ENCODE measurements around the gene UXS1. TPM values are rescaled to one million over a fixed set of nuclear protein-coding genes. Genes with fewer than 3 reads are reported as not detected.

Gene UXS1
- polyA plus RNA-seq, 1 of the 3 experiments (the other 2 are of a cell fraction) = 55.9 TPM

GRCh38 chr2:106113361-106113966 lies 80.6 kb downstream of the UXS1 start:
- Histone ChIP-seq H3F3A (replicated peaks; ENCODE audit: insufficient read depth) (no peaks in the 10 kb centered on the region), H4K20me1 (ENCODE audit: insufficient read depth) (no peaks in the 10 kb centered on the region), H3K9ac (no peak overlapping the region), H2AFZ (ENCODE audit: low read depth) (no peak overlapping the region), H3K79me2 (ENCODE audit: insufficient read depth) (no peaks in the 10 kb centered on the region), H3K4me3 (ENCODE audit: low read depth in 2 of 2, low read length in 1 of 2) (no peak overlapping the region), H3K27me3 (ENCODE audit: insufficient read depth) (no peaks in the 10 kb centered on the region), H3K9me2 (no peaks in the 10 kb centered on the region), H3K27ac (ENCODE audit: low read depth in 2 of 2, low read length in 1 of 2) (no peak overlapping the region), H3K36me3 (replicated peaks in 1 of 2; ENCODE audit: control insufficient read depth in 1 of 2, insufficient read depth in 2 of 2, low read length in 1 of 2) (peaks cover 0 to 40% of the 10 kb centered on the region in 2 experiments), H3K9me3 (no peaks in the 10 kb centered on the region), H3K4me1 (ENCODE audit: control insufficient read depth in 1 of 2, insufficient read depth in 2 of 2, low read depth in 1 of 2, low read length in 1 of 2) (peaks cover 0 to under 1% of the 10 kb centered on the region in 2 experiments; a peak in 1 of 4 replicates), H3K4me2 (no peak overlapping the region)
- DNase-seq = no peak
- POLR2A ChIA-PET = no interaction called here
- CTCF ChIA-PET = interaction anchor here (0.9 kb wide), 1 partner anchor 430 kb away, joined by 3 read pairs; no protein-coding TSS in a partner anchor
- no peak for TF ChIP-seq REST (IDR thresholded peaks at IDR 0.05; ENCODE audit: low read depth, low read length)
- no peak for TF ChIP-seq GABPA (IDR thresholded peaks at IDR 0.05; ENCODE audit: low read depth)
- TF ChIP-seq EP300 (IDR thresholded peaks at IDR 0.05; ENCODE audit: borderline replicate concordance in 1 of 2, low read depth in 1 of 2, low read length in 1 of 2) = no peak
- TF ChIP-seq FOXM1 (IDR thresholded peaks at IDR 0.05; ENCODE audit: low read depth) = no peak
- 97% methylated on average over 11 of the region's 13 CpGs for WGBS (ENCODE audit: low lambda C conversion rate)

GRCh38 chr2:106111882-106112571 lies 82.1 kb downstream of the UXS1 start:
- H3F3A ChIP-seq (replicated peaks; ENCODE audit: insufficient read depth) = no peaks in the 10 kb centered on the region
- DNase-seq = no peak
- POLR2A ChIA-PET = no interaction called here
- TF ChIP-seq TEAD4 (IDR thresholded peaks at IDR 0.05; ENCODE audit: borderline replicate concordance, insufficient read depth) (no peak), TAF1 (IDR thresholded peaks at IDR 0.05; ENCODE audit: borderline replicate concordance, low read depth, low read length) (no peak), POLR2AphosphoS5 (IDR thresholded peaks at IDR 0.05; ENCODE audit: low read depth, low read length) (no peak), IRF3 (IDR thresholded peaks at IDR 0.05; ENCODE audit: low read depth, low read length) (no peak), RAD21 (IDR thresholded peaks at IDR 0.05; ENCODE audit: low read length) (no peak), EZH2phosphoT487 (IDR thresholded peaks at IDR 0.05; ENCODE audit: borderline replicate concordance, low read depth) (no peak), EP300 (IDR thresholded peaks at IDR 0.05; ENCODE audit: borderline replicate concordance in 1 of 2, low read depth in 1 of 2, low read length in 1 of 2) (no peak), FOXM1 (IDR thresholded peaks at IDR 0.05; ENCODE audit: low read depth) (no peak), ZBTB33 (IDR thresholded peaks at IDR 0.05; ENCODE audit: borderline replicate concordance, low read depth) (no peak), FOSL2 (IDR thresholded peaks at IDR 0.05; ENCODE audit: borderline replicate concordance, low read depth) (no peak), JUND (IDR thresholded peaks at IDR 0.05) (no peak), SIN3A (IDR thresholded peaks at IDR 0.05; ENCODE audit: borderline replicate concordance, low read depth, low read length) (no peak), MXI1 (IDR thresholded peaks at IDR 0.05; ENCODE audit: low read depth, low read length) (no peak), GABPA (IDR thresholded peaks at IDR 0.05; ENCODE audit: low read depth) (no peak)

More at GRCh38 chr2:106111882-106112571, 82.1 kb downstream of the UXS1 start:
- Histone ChIP-seq H3K36me3 (replicated peaks in 1 of 2; ENCODE audit: control insufficient read depth in 1 of 2, insufficient read depth in 2 of 2, low read length in 1 of 2) (peaks cover 0 to 39% of the 10 kb centered on the region in 2 experiments), H3K9ac (no peak overlapping the region), H3K4me3 (ENCODE audit: low read depth in 2 of 2, low read length in 1 of 2) (no peak overlapping the region), H2AFZ (ENCODE audit: low read depth) (no peak overlapping the region), H3K27me3 (ENCODE audit: insufficient read depth) (no peaks in the 10 kb centered on the region), H3K9me2 (no peaks in the 10 kb centered on the region), H3K27ac (ENCODE audit: low read depth in 2 of 2, low read length in 1 of 2) (no peak overlapping the region), H3K4me1 (ENCODE audit: control insufficient read depth in 1 of 2, insufficient read depth in 2 of 2, low read depth in 1 of 2, low read length in 1 of 2) (peaks cover 4 to 7% of the 10 kb centered on the region in 2 experiments; a peak in 2 of 4 replicates), H3K4me2 (no peak overlapping the region), H4K20me1 (ENCODE audit: insufficient read depth) (no peaks in the 10 kb centered on the region), H3K79me2 (ENCODE audit: insufficient read depth) (no peaks in the 10 kb centered on the region), H3K9me3 (no peaks in the 10 kb centered on the region)
- 96% methylated on average over 8 of the region's 14 CpGs for WGBS (ENCODE audit: low lambda C conversion rate)
- CTCF ChIA-PET = interaction anchor here (0.8 kb wide), 1 partner anchor 461 kb away, joined by 4 read pairs; no protein-coding TSS in a partner anchor
